NCI-H2196 (cell line): Measurements from ENCODE around the gene CAP2.
"Not testable (repeated sequence)": the region's sequence is repeated elsewhere in the genome, so short reads cannot be mapped to it uniquely, and the experiment has no call there.

ENCODE experiments used
- DNase-seq: peaks from one replicate; lab custom pipeline; 2025; ENCODE audit not compliant: unreplicated experiment; lab: John Stamatoyannopoulos, UW

CAP2 gene

GRCh38 chr6:17439243-17439993 lies 46.0 kb downstream of the CAP2 start:
- no peak for DNase-seq

GRCh38 chr6:17440811-17441210 lies 47.4 kb downstream of the CAP2 start:
- not testable (repeated sequence) for DNase-seq

GRCh38 chr6:17442196-17442595 lies 48.8 kb downstream of the CAP2 start:
- no peak for DNase-seq

- no peak for DNase-seq
These were observed 53.3 kb downstream of the CAP2 start for GRCh38 chr6:17446713-17447112.

GRCh38 chr6:17448165-17448564 lies 54.8 kb downstream of the CAP2 start:
- DNase-seq = no peak

- DNase-seq = no peak
These were observed 57.0 kb downstream of the CAP2 start for GRCh38 chr6:17450397-17450796.

- DNase-seq = no peak
These were observed 57.4 kb downstream of the CAP2 start for GRCh38 chr6:17450832-17451231.

GRCh38 chr6:17452096-17452495 lies 58.7 kb downstream of the CAP2 start:
- DNase-seq = no peak

GRCh38 chr6:17454316-17455005 lies 61.1 kb downstream of the CAP2 start:
- DNase-seq = no peak

GRCh38 chr6:17455919-17456318 lies 62.5 kb downstream of the CAP2 start:
- no peak for DNase-seq

GRCh38 chr6:17456711-17457110 lies 63.3 kb downstream of the CAP2 start:
- DNase-seq = no peak

- DNase-seq = no peak
These were observed 64.0 kb downstream of the CAP2 start for GRCh38 chr6:17457405-17457804.

GRCh38 chr6:17457956-17458355 lies 64.6 kb downstream of the CAP2 start:
- no peak for DNase-seq

- DNase-seq = no peak
These were observed 65.6 kb downstream of the CAP2 start for GRCh38 chr6:17458966-17459365.

- DNase-seq = no peak
These were observed 67.5 kb downstream of the CAP2 start for GRCh38 chr6:17460862-17461261.

- DNase-seq = no peak
These were observed 72.8 kb downstream of the CAP2 start for GRCh38 chr6:17466147-17466546.

GRCh38 chr6:17466707-17467106 lies 73.3 kb downstream of the CAP2 start:
- DNase-seq = no peak

GRCh38 chr6:17469006-17469832 lies 75.8 kb downstream of the CAP2 start:
- no peak for DNase-seq

- DNase-seq = no peak
These were observed 77.0 kb downstream of the CAP2 start for GRCh38 chr6:17470202-17470937.

GRCh38 chr6:17470938-17471327 lies 77.5 kb downstream of the CAP2 start:
- no peak for DNase-seq

GRCh38 chr6:17472653-17473183 lies 79.3 kb downstream of the CAP2 start:
- no peak for DNase-seq
